ENCODE measurements around the gene EVI5L. TPM values are rescaled to one million over a fixed set of nuclear protein-coding genes. Genes with fewer than 3 reads are reported as not detected.
"Not testable (repeated sequence)": the region's sequence is repeated elsewhere in the genome, so short reads cannot be mapped to it uniquely, and the experiment has no call there.

EVI5L gene
- polyA plus RNA-seq, 3 donors = 14.1 to 17.9 (median 15.5) TPM

- no peak for DNase-seq (ENCODE audit: low read depth in 3 of 3, low spot score in 2 of 3)
Measured at GRCh38 chr19:7888145-7888825, 58.3 kb downstream of the EVI5L start, which contains the start of gene LRRC8E. Gene LRRC8E (plus strand): TSS chr19:7888510. CDS start chr19:7895604, 7,094 bp downstream.

GRCh38 chr19:7888826-7889217 is 58.8 kb downstream of the EVI5L start:
- DNase-seq (ENCODE audit: low read depth in 3 of 3, low spot score in 2 of 3) = no peak

- DNase-seq (ENCODE audit: low read depth in 3 of 3, low spot score in 2 of 3) = not testable (repeated sequence)
Measured at GRCh38 chr19:7893362-7894101, 63.5 kb downstream of the EVI5L start.

- DNase-seq (ENCODE audit: low read depth in 3 of 3, low spot score in 2 of 3) = no peak
Measured at GRCh38 chr19:7894612-7895309, 64.7 kb downstream of the EVI5L start.

GRCh38 chr19:7895565-7895964 is 65.5 kb downstream of the EVI5L start:
- DNase-seq (ENCODE audit: low read depth in 3 of 3, low spot score in 2 of 3) = no peak

GRCh38 chr19:7897292-7897691 is 67.3 kb downstream of the EVI5L start:
- DNase-seq (ENCODE audit: low read depth in 3 of 3, low spot score in 2 of 3) = no peak

- DNase-seq (ENCODE audit: low read depth in 3 of 3, low spot score in 2 of 3) = no peak
Measured at GRCh38 chr19:7898967-7899366, 68.9 kb downstream of the EVI5L start.

GRCh38 chr19:7899751-7900378 is 69.8 kb downstream of the EVI5L start:
- DNase-seq (ENCODE audit: low read depth in 3 of 3, low spot score in 2 of 3) = no peak

GRCh38 chr19:7900401-7900870 is 70.4 kb downstream of the EVI5L start:
- DNase-seq (ENCODE audit: low read depth in 3 of 3, low spot score in 2 of 3) = no peak

GRCh38 chr19:7900931-7901330 is 70.9 kb downstream of the EVI5L start:
- DNase-seq (ENCODE audit: low read depth in 3 of 3, low spot score in 2 of 3) = no peak

GRCh38 chr19:7901337-7901736 is 71.3 kb downstream of the EVI5L start:
- DNase-seq (ENCODE audit: low read depth in 3 of 3, low spot score in 2 of 3) = no peak

GRCh38 chr19:7902796-7903243 is 72.8 kb downstream of the EVI5L start:
- DNase-seq (ENCODE audit: low read depth in 3 of 3, low spot score in 2 of 3) = no peak

- DNase-seq (ENCODE audit: low read depth in 3 of 3, low spot score in 2 of 3) = peak; percentile 99
Measured at GRCh38 chr19:7903244-7904073, 73.4 kb downstream of the EVI5L start, which contains the start of gene MAP2K7. Gene MAP2K7 (plus strand): TSS chr19:7903877. CDS start chr19:7903945, 68 bp downstream.

- DNase-seq (ENCODE audit: low read depth in 3 of 3, low spot score in 2 of 3) = no peak
Measured at GRCh38 chr19:7904074-7905020, 74.3 kb downstream of the EVI5L start.

- no peak for DNase-seq (ENCODE audit: low read depth in 3 of 3, low spot score in 2 of 3)
Measured at GRCh38 chr19:7905268-7905667, 75.2 kb downstream of the EVI5L start.

- DNase-seq (ENCODE audit: low read depth in 3 of 3, low spot score in 2 of 3) = no peak
Measured at GRCh38 chr19:7905859-7906258, 75.8 kb downstream of the EVI5L start.

GRCh38 chr19:7907122-7907521 is 77.1 kb downstream of the EVI5L start:
- DNase-seq (ENCODE audit: low read depth in 3 of 3, low spot score in 2 of 3) = no peak

GRCh38 chr19:7907544-7907943 is 77.5 kb downstream of the EVI5L start:
- no peak for DNase-seq (ENCODE audit: low read depth in 3 of 3, low spot score in 2 of 3)
